ENCODE measurements around the gene STMN1. TPM values are rescaled to one million over a fixed set of nuclear protein-coding genes. Genes with fewer than 3 reads are reported as not detected.

STMN1 gene
- total and polyA plus RNA-seq, 10 of the 15 experiments (the other 5 are each of a cell fraction or from before 2014, with no cell fraction given) = 220 to 1,272 (median 603) TPM

- no peak for TF ChIP-seq ZBTB40 (IDR thresholded peaks at IDR 0.05; ENCODE audit: borderline replicate concordance)
- TF ChIP-seq HCFC1 (IDR thresholded peaks at IDR 0.05; ENCODE audit: low read length) = no peak
- TF ChIP-seq TCF12 (IDR thresholded peaks at IDR 0.05; ENCODE audit: low read depth, low read length) = no peak
Measured at GRCh38 chr1:25869909-25870606, 36.2 kb downstream of the STMN1 start (continued).

- H3K27ac ChIP-seq (ENCODE audit: control insufficient read depth, insufficient read depth) = no peak overlapping the region
- WGBS (ENCODE audit: insufficient coverage, insufficient replicate concordance, low lambda C conversion rate, missing lambda C conversion rate) = 79% methylated on average over 9 of the region's 9 CpGs
- DNase-seq (ENCODE audit: low read depth, low spot score) (no peak), ATAC-seq (no peak), FAIRE-seq (no peak)
- H3K9me3 ChIP-seq (replicated peaks; ENCODE audit: control insufficient read depth, insufficient read depth, low read length) = no peaks in the 10 kb centered on the region
- in situ Hi-C loops (cut with MboI) (no loop called here), intact Hi-C loops (cut with micrococcal nuclease; ENCODE audit: unreplicated experiment) (no loop called here)
- POLR2A ChIA-PET = no interaction called here
- H3K4me1 ChIP-seq (ENCODE audit: control insufficient read depth, insufficient read depth, low read length) = peaks cover 14% of the 10 kb centered on the region
- H2AFZ ChIP-seq (ENCODE audit: control insufficient read depth, low read depth, low read length) = no peak overlapping the region
- H3K79me2 ChIP-seq (ENCODE audit: control insufficient read depth, insufficient read depth, low read length) = no peaks in the 10 kb centered on the region; the same call in 1 of the 2 replicates
- H4K20me1 ChIP-seq (ENCODE audit: control insufficient read depth, insufficient read depth) = no peaks in the 10 kb centered on the region
- H3K27me3 ChIP-seq (replicated peaks in 1 of 2; ENCODE audit: control insufficient read depth in 2 of 2, insufficient read depth in 2 of 2, low read length in 1 of 2) = no peaks in the 10 kb centered on the region
- CTCF ChIA-PET = no interaction called here
- no peak overlapping the region for H3K4me3 ChIP-seq
- H3K36me3 ChIP-seq (ENCODE audit: control insufficient read depth in 2 of 2, insufficient read depth in 2 of 2, low read length in 1 of 2) = no peaks in the 10 kb centered on the region
- H3K9ac ChIP-seq (ENCODE audit: control insufficient read depth, insufficient read depth, low read length) = no peak overlapping the region
- no peak overlapping the region for H3K4me2 ChIP-seq (ENCODE audit: control insufficient read depth, insufficient read depth)
- RAD21 ChIA-PET (ENCODE audit: unreplicated experiment) = interaction anchor here (1.0 kb wide), 1 partner anchor 28 kb away, joined by 3 read pairs; no protein-coding TSS in a partner anchor
- SMC1A ChIA-PET (ENCODE audit: uncharacterized antibody, unreplicated experiment) = no interaction called here
- no TSS peak for BruUV-seq (replicated peaks)
- TF ChIP-seq ELK1 (IDR thresholded peaks at IDR 0.05; ENCODE audit: low read depth, low read length) (no peak), KLF5 (IDR thresholded peaks at IDR 0.05; ENCODE audit: partially characterized antibody) (no peak), MEF2A (IDR thresholded peaks at IDR 0.05; ENCODE audit: insufficient read depth, low read depth, low read length) (no peak), SMAD1 (IDR thresholded peaks at IDR 0.05; ENCODE audit: low read depth, partially characterized antibody) (no peak), CEBPB (IDR thresholded peaks at IDR 0.05; ENCODE audit: borderline replicate concordance in 1 of 2, low read depth in 2 of 2, low read length in 2 of 2) (no peak), YY1 (IDR thresholded peaks at IDR 0.05; ENCODE audit: low read depth, low read length) (no peak), MYC (IDR thresholded peaks at IDR 0.05; ENCODE audit: insufficient read depth, insufficient read length, insufficient replicate concordance, low read length, severe bottlenecking) (no peak), TCF12 (IDR thresholded peaks at IDR 0.05; ENCODE audit: low read depth, low read length) (no peak), SREBF2 (IDR thresholded peaks at IDR 0.05; ENCODE audit: low read length) (no peak), KAT2A (conservative IDR thresholded peaks at IDR 0.05; ENCODE audit: control insufficient read depth, low read depth, low read length) (no peak)
Measured at GRCh38 chr1:25867210-25867991, 38.8 kb downstream of the STMN1 start.
